ENCODE results near the gene PRKAG2.

PRKAG2 gene

DNA sequence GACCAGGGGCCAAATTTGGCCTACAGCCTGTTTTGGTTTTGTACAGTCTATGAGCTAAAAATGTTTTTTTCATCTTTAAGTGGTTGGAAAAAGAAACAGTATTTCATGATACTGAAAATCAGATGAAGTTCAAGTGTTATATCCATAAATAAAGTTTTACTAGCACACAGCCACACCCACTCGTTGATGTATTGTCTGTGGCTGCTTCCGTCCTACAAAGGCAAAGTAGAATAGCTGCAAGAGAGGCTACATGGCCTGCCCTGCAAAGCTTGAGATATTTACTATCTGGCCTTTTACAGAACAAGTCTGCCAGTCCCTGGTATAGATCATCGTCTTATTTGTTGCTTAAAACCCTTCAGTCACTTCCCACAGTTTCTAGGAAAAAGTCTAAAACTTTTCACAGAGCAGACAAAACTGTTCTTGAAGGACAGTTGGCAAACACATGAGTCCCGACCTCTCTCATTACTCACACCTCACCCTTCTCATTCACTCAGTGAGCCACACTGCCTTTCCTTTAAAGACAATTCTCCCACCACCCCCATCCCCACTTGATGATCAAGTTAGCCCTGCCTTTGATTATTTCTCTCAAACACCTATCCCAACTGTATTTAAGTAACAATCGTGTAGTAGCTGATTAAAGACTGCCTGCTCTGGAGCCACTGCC is 367.1 kb downstream of the PRKAG2 start:
- TF ChIP-seq, protein P1, sequence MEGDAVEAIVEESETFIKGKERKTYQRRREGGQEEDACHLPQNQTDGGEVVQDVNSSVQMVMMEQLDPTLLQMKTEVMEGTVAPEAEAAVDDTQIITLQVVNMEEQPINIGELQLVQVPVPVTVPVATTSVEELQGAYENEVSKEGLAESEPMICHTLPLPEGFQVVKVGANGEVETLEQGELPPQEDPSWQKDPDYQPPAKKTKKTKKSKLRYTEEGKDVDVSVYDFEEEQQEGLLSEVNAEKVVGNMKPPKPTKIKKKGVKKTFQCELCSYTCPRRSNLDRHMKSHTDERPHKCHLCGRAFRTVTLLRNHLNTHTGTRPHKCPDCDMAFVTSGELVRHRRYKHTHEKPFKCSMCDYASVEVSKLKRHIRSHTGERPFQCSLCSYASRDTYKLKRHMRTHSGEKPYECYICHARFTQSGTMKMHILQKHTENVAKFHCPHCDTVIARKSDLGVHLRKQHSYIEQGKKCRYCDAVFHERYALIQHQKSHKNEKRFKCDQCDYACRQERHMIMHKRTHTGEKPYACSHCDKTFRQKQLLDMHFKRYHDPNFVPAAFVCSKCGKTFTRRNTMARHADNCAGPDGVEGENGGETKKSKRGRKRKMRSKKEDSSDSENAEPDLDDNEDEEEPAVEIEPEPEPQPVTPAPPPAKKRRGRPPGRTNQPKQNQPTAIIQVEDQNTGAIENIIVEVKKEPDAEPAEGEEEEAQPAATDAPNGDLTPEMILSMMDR (IDR thresholded peaks at IDR 0.05; ENCODE audit: insufficient read depth, low read length, poor library complexity, severe bottlenecking), result no peak
- Histone ChIP-seq H3K36me3 (ENCODE audit: control insufficient read depth, insufficient read depth, low read length) (no peaks in the 10 kb centered on the region), H3K27me3 (replicated peaks; ENCODE audit: control insufficient read depth, insufficient read depth, low read length) (no peaks in the 10 kb centered on the region), H3K4me3 (replicated peaks; ENCODE audit: low read depth, low read length) (no peak overlapping the region)
- no peak for DNase-seq (ENCODE audit: extremely low read depth, insufficient read length)

DNA sequence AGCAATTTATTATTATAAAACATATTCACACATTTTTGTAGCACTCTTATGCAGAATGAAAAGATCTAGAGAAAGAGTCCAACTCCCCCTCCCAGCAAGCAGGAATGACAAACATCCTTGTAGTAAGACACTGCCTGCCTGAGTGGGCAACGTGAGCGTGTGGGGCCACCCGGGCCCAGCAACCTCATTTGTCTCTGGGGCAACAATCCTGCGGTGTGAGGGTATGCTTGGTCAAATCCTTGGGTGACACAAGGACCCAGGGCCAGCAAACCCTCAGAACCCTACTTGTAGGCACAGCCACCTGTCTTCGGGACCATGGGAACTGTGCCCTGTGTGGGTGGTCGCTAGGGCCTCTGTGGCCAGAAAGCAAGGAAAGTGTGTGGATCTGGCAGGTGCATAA is 367.9 kb downstream of the PRKAG2 start:
- Histone ChIP-seq H3K27me3 (replicated peaks; ENCODE audit: control insufficient read depth, insufficient read depth, low read length) (no peaks in the 10 kb centered on the region), H3K4me3 (replicated peaks; ENCODE audit: low read depth, low read length) (no peak overlapping the region), H3K36me3 (ENCODE audit: control insufficient read depth, insufficient read depth, low read length) (no peaks in the 10 kb centered on the region)
- TF ChIP-seq, protein P1 (IDR thresholded peaks at IDR 0.05; ENCODE audit: insufficient read depth, low read length, poor library complexity, severe bottlenecking), result no peak
- no peak for DNase-seq (ENCODE audit: extremely low read depth, insufficient read length)

DNA sequence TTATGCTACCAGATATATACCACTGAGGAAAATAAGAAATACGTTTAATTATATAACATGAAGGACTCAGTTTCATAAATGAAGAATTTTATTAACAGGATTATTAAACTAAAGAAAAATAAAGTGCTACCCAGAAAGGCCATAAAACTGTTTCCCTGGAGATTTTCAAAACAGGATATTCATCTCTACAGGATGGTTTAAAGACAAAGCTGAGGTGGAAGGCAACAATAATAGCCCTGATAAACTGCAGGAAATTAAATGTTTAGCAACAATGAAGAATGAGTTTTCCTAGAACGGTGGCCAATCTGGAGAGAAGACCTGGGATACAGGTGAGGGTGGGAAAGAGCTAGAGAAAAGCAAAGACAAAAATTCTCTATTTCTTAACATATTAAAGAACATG is 369.1 kb downstream of the PRKAG2 start:
- H3K27me3 ChIP-seq (replicated peaks; ENCODE audit: control insufficient read depth, insufficient read depth, low read length), result no peaks in the 10 kb centered on the region
- H3K4me3 ChIP-seq (replicated peaks; ENCODE audit: low read depth, low read length), result no peak overlapping the region
- TF ChIP-seq, protein P1 (IDR thresholded peaks at IDR 0.05; ENCODE audit: insufficient read depth, low read length, poor library complexity, severe bottlenecking), result no peak
- DNase-seq (ENCODE audit: extremely low read depth, insufficient read length), result no peak
- no peaks in the 10 kb centered on the region for H3K36me3 ChIP-seq (ENCODE audit: control insufficient read depth, insufficient read depth, low read length)

DNA sequence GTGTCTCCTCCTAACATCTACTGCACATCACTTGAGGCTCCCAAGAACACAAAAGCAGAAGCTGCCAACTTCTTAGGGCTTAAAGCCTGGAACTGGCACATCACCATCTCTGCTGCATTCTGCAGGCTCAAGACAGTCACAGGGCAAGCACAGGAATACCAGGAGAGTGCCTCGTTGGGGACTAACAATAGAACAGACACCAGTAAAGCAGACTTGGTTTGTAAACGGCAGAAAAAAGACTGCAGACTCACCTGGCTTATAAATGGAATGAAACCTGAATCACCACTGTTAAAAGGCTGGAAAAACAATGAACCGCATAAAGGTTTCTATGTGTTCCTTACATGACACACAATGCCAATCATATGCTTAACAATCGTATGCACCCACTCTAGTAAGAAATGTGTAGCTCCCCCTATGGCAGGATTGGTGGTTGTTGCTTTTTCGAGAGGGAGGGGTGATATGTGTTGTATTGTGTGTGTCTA is 370.0 kb downstream of the PRKAG2 start:
- TF ChIP-seq, protein P1 (IDR thresholded peaks at IDR 0.05; ENCODE audit: insufficient read depth, low read length, poor library complexity, severe bottlenecking), result peak; percentile 16
- H3K36me3 ChIP-seq (ENCODE audit: control insufficient read depth, insufficient read depth, low read length), result no peaks in the 10 kb centered on the region
- DNase-seq (ENCODE audit: extremely low read depth, insufficient read length), result no peak

More for the DNA sequence above, 370.0 kb downstream of the PRKAG2 start:
- no peak overlapping the region for H3K4me3 ChIP-seq (replicated peaks; ENCODE audit: low read depth, low read length)
- H3K27me3 ChIP-seq (replicated peaks; ENCODE audit: control insufficient read depth, insufficient read depth, low read length), result no peaks in the 10 kb centered on the region
